GM23248 (cell line): ENCODE results near the gene PARVA. TPM values are rescaled to one million over a fixed set of nuclear protein-coding genes. Genes with fewer than 3 reads are reported as not detected.

Experiments used
- DNase-seq: peaks from one replicate; pipeline ENCODE4 v3.0.0-alpha.2; 2015
- H2AFZ ChIP-seq: fragments of 200-600 bp; sonication (generic); 2 replicates; pipeline ENCODE4 v1.6.1; 2016; ENCODE audit warnings: antibody characterized with exemption
- H3F3A ChIP-seq: fragments of 200-600 bp; sonication (generic); 2 replicates; pipeline ENCODE4 v1.6.1; 2016; ENCODE audit warnings: mild to moderate bottlenecking, antibody characterized with exemption, mixed run types; ENCODE audit not compliant: insufficient read depth
- H3K27ac ChIP-seq: fragments of 200-600 bp; sonication (generic); 2 replicates; pipeline ENCODE4 v1.5.1; 2016; ENCODE audit warnings: mild to moderate bottlenecking
- H3K27me3 ChIP-seq: fragments of 200-600 bp; sonication (generic); replicated peaks from 2 replicates; pipeline ENCODE4 v1.6.1; 2016; ENCODE audit warnings: mild to moderate bottlenecking; ENCODE audit not compliant: insufficient read depth
- H3K36me3 ChIP-seq: fragments of 200-600 bp; sonication (generic); 2 replicates; pipeline ENCODE4 v1.6.1; 2016; ENCODE audit warnings: low read depth, mild to moderate bottlenecking
- H3K4me1 ChIP-seq: fragments of 200-600 bp; sonication (generic); 2 replicates; pipeline ENCODE4 v1.6.1; 2016; ENCODE audit warnings: mild to moderate bottlenecking; ENCODE audit not compliant: insufficient read depth
- H3K4me2 ChIP-seq: fragments of 200-600 bp; sonication (generic); one replicate; pipeline ENCODE4 v1.6.1; 2016; ENCODE audit warnings: mild to moderate bottlenecking; ENCODE audit not compliant: unreplicated experiment
- H3K4me3 ChIP-seq: fragments of 200-600 bp; sonication (generic); 2 replicates; pipeline ENCODE4 v1.5.1; 2016; ENCODE audit warnings: mild to moderate bottlenecking
- H3K79me2 ChIP-seq: fragments of 200-600 bp; sonication (generic); 2 replicates; pipeline ENCODE4 v1.6.1; 2016; ENCODE audit warnings: mild to moderate bottlenecking; ENCODE audit not compliant: insufficient read depth
- H3K9ac ChIP-seq: fragments of 200-600 bp; sonication (generic); 2 replicates; pipeline ENCODE4 v1.6.1; 2016; ENCODE audit warnings: mild to moderate bottlenecking
- H3K9me2 ChIP-seq: fragments of 200-600 bp; sonication (generic); 2 replicates; pipeline ENCODE4 v1.6.1; 2016; ENCODE audit warnings: mixed run types, mild to moderate bottlenecking, moderate library complexity; ENCODE audit not compliant: insufficient read depth
- H3K9me3 ChIP-seq: fragments of 200-600 bp; sonication (generic); one replicate; pipeline ENCODE4 v1.6.1; 2017; ENCODE audit warnings: low read depth
- H4K20me1 ChIP-seq: fragments of 200-600 bp; sonication (generic); 2 replicates; pipeline ENCODE4 v1.6.0; 2016; ENCODE audit not compliant: insufficient read depth
- EZH2 ChIP-seq: fragments of 200-600 bp; sonication (generic); IDR thresholded peaks from 2 replicates; pipeline ENCODE4 v1.6.1; 2018; ENCODE audit warnings: antibody characterized with exemption, mild to moderate bottlenecking; ENCODE audit not compliant: insufficient read depth, poor library complexity, severe bottlenecking
- EZH2phosphoT487 ChIP-seq: fragments of 200-600 bp; sonication (generic); IDR thresholded peaks from 2 replicates; pipeline ENCODE4 v1.6.1; 2018; ENCODE audit warnings: antibody characterized with exemption, moderate library complexity, mild to moderate bottlenecking, low read depth; ENCODE audit not compliant: insufficient read depth
- WGBS, 2 experiments: methylation state at CpG; one replicate each; pipeline ENCODE4 v1.1.6; 2015 to 2017; ENCODE audit warnings: low lambda C conversion rate in 2 of 2, low coverage in 1 of 2; ENCODE audit errors: missing lambda C conversion rate in 2 of 2; 5-methylcytosine and 5-hydroxymethylcytosine counted together
- in situ Hi-C: fragments of 300-500 bp; cut with MboI; formaldehyde crosslinking; loops from 2 replicates; pipeline ENCODE4 v1.15.0; 2020
- polyA plus RNA-seq: library from polyadenylated mRNA; unstranded; fragments of >200 nt; fragmentation: Nextera tagmentation; extraction: Ambion mirVana; gene quantifications from 2 replicates; pipeline ENCODE4 v1.2.1, GENCODE V29; 2016
- total RNA-seq: library from RNA; depleted of rRNA; stranded (reverse); fragments of >200 nt; shearing (Covaris generic); gene quantifications from 2 replicates; pipeline ENCODE4 v1.2.3, GENCODE V29; 2014

PARVA gene
- total and polyA plus RNA-seq, 2 experiments from 2014 or later, result 87.9 to 121 TPM

DNA sequence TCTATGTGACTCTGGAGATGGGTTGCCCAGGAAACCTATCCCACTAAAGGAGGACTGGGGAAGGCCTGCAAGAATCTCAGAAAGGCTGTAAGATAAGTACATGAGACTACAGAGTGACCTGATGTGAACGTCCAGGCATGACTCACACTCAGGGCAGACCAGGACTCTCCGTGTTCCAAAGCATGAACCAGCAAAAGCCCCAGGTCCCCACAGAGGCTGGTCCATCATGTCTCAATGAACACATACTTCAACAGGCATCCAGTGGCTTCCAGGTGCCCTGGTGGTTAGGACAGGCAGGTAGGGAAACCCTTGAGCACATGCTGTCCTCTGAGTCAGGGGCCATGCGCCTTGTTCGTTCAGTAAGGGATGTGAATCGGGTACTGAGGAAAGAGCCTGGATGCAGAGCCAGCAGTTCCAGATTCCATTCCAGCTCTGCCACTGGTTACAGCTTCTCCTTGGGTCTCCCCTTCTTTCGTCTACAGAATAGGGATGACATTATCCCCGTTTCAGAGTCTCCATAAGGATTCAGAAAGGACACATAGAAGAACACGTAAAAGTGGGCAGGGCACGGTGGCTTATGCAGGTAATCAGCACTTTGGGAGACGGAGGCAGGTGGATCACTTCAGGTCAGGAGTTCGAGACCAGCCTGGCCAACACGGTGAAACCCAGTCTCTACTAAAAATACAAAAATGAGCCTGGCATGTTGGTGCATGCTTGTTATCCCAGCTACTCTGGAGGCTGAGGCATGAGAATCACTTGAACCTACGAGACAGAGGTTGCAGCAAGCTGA lies 167.8 kb downstream of the PARVA start:
- Histone ChIP-seq H3F3A (peaks cover 19% of the 10 kb centered on the region), H3K36me3 (no peaks in the 10 kb centered on the region), H3K4me1 (peaks cover 31% of the 10 kb centered on the region), H3K9me2 (no peaks in the 10 kb centered on the region), H3K27ac (no peak overlapping the region), H3K79me2 (no peaks in the 10 kb centered on the region), H3K9ac (no peak overlapping the region), H2AFZ (no peak overlapping the region), H4K20me1 (no peaks in the 10 kb centered on the region), H3K4me2 (no peak overlapping the region), H3K9me3 (no peaks in the 10 kb centered on the region), H3K27me3 (no peaks in the 10 kb centered on the region), H3K4me3 (no peak overlapping the region)
- TF ChIP-seq EZH2phosphoT487, result no peak
- TF ChIP-seq EZH2, result no peak
- 84 to 89% methylated on average over 13 of the region's 13 CpGs for WGBS, 2 experiments
- in situ Hi-C loops, result no loop called here
- DNase-seq, result peak; percentile 50

DNA sequence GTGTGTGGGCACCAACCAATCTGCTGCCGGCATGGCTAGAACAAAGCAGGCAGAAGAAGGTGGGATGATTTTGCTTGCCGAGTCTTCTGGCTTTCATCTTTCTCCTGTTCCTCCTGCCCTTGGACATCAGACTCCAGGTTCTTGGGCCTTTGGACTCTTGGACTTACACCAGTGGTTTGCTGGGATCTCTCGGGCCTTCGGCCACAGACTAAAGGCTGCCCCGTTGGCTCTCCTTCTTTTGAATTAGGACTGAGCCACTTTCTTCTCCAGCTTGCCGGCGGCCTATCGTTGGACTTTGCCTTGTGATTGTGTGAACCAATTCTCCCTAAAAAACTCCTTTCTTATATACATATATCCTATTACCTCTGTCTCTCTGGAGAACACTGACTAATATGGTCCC lies 168.8 kb downstream of the PARVA start:
- 99 to 100% methylated on average over 8 of the region's 8 CpGs for WGBS, 2 experiments
- no peaks in the 10 kb centered on the region for H3K9me2 ChIP-seq
- no peak for TF ChIP-seq EZH2phosphoT487
- no peak for TF ChIP-seq EZH2

DNA sequence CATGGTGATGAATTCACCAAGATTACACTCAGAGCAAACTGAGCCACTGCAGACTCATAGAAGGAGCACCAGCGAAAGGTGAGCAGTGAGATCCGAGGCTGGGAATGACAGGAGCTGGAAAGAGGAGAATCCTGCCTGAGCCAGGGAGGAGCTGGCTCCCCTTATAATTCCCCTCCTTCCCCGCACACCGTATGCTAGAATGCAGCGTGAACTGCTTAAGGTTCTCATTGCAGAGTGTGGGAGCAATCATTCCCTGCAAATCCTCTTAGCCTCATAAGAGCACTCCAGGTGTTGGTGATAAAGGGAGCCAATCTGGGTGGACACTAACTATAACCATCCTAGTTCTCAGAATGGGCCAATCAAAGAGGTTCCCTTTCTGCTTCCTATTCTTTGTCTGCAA lies 169.3 kb downstream of the PARVA start:
- in situ Hi-C loops, result no loop called here
- Histone ChIP-seq H4K20me1 (no peaks in the 10 kb centered on the region), H3K27ac (no peak overlapping the region), H3K9me3 (no peaks in the 10 kb centered on the region), H3K36me3 (no peaks in the 10 kb centered on the region), H3F3A (peaks cover 6% of the 10 kb centered on the region), H3K27me3 (no peaks in the 10 kb centered on the region), H2AFZ (no peak overlapping the region), H3K4me1 (peaks cover 17% of the 10 kb centered on the region), H3K9ac (no peak overlapping the region), H3K4me2 (no peak overlapping the region), H3K9me2 (no peaks in the 10 kb centered on the region), H3K4me3 (no peak overlapping the region), H3K79me2 (no peaks in the 10 kb centered on the region)
- no peak for DNase-seq
- 95 to 96% methylated on average over 5 of the region's 5 CpGs for WGBS, 2 experiments
- no peak for TF ChIP-seq EZH2phosphoT487
- no peak for TF ChIP-seq EZH2

More for the DNA sequence above, 168.8 kb downstream of the PARVA start:
- Histone ChIP-seq H3K79me2 (no peaks in the 10 kb centered on the region), H2AFZ (no peak overlapping the region), H3F3A (peaks cover 11% of the 10 kb centered on the region), H3K9me3 (no peaks in the 10 kb centered on the region), H3K27ac (no peak overlapping the region), H3K4me2 (no peak overlapping the region), H4K20me1 (no peaks in the 10 kb centered on the region), H3K9ac (no peak overlapping the region), H3K27me3 (no peaks in the 10 kb centered on the region), H3K36me3 (no peaks in the 10 kb centered on the region), H3K4me3 (no peak overlapping the region), H3K4me1 (peaks cover 23% of the 10 kb centered on the region)
- in situ Hi-C loops, result no loop called here
- no peak for DNase-seq

DNA sequence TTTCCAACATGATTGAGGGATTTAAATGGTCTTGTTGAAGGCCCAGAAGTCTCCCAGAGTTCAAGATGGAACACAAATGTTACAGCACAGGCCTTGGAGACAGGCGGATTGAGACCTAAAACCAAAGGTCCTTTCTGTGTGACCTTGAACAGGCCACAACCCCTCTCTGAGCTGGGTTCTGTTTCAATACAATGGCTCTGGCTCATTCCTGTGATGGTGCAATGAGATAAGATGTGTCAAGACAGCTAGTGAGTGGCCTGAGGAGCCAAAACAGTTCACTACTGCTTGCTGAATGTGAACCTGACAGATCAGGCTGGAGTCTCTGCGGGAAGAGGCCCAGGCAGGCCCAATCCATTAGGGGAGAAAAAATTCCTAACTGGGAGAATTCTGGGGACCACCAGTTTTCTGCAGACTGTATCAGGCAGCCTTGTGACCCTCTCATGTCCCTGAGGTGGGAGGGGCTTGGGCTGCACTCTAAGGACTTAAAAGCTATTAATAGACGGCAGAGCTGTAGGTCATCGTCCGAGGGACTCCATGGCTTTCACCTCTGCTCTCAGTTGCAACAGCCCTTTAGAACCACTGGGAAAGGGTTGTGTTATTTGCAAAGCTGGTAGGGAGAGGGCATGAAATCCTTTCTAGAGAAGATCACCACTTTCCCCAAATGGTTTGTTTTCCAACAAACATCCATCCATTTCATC lies 170.7 kb downstream of the PARVA start:
- Histone ChIP-seq H3K4me3 (no peak overlapping the region), H3K36me3 (no peaks in the 10 kb centered on the region), H3K27ac (no peak overlapping the region), H3K79me2 (no peaks in the 10 kb centered on the region), H3K4me2 (no peak overlapping the region), H3K27me3 (no peaks in the 10 kb centered on the region), H3K9me3 (no peaks in the 10 kb centered on the region), H3K9me2 (no peaks in the 10 kb centered on the region), H3K4me1 (peaks cover 18% of the 10 kb centered on the region; the same call in 1 of the 2 replicates), H3F3A (peaks cover 6% of the 10 kb centered on the region), H3K9ac (no peak overlapping the region), H4K20me1 (no peaks in the 10 kb centered on the region), H2AFZ (no peak overlapping the region)
- DNase-seq, result no peak
- TF ChIP-seq EZH2phosphoT487, result no peak
- in situ Hi-C loops, result no loop called here
- WGBS, 2 experiments, result 89 to 92% methylated on average over 5 of the region's 5 CpGs
